ENCODE results near the gene MDFIC. TPM values are rescaled to one million over a fixed set of nuclear protein-coding genes. Genes with fewer than 3 reads are reported as not detected.

Gene MDFIC
- total RNA-seq, 2 experiments from 2014 or later = 53.5 to 55.3 TPM

DNA sequence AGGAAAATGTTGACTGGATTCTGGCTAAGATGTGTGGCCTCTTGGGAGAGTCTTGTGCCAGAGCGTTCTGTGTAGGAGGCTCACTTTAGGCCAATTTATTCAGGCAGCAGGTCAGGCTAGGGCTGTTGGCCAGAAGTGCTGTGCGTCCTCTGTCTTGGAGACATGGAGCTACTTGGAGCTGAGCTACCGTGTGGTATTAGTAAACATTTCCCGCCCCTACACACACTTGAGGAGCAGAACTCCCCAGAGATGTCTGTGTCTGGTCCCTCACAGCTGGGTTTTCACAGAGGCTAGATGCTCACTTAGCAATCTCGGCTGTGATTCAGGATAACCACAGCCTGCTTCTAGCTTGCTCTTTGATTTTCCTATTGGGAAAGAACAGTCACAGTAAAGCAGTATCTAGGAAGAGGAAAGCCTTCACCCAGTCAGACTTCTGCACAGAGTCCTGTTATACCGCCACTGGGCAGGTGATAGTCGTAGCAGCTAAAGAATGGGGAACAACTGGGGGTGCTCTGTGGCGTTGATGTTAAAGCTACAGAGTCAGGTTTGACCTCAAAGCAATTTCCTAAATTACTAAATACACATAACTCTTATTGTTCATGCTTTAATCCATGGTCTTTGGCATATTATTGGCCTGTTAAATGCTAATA is 86.7 kb downstream of the MDFIC start:
- Mint-ChIP-seq H3K4me1 (ENCODE audit: low read depth) (peaks cover 61% of the 10 kb centered on the region), H3K9me3 (no peaks in the 10 kb centered on the region), H3K27ac (peak overlapping the region; percentile 89), H3K4me3 (peak overlapping the region; percentile 54), H3K36me3 (ENCODE audit: low read depth) (peaks cover 37% of the 10 kb centered on the region), H3K27me3 (no peaks in the 10 kb centered on the region)
- TF ChIP-seq, protein P1, sequence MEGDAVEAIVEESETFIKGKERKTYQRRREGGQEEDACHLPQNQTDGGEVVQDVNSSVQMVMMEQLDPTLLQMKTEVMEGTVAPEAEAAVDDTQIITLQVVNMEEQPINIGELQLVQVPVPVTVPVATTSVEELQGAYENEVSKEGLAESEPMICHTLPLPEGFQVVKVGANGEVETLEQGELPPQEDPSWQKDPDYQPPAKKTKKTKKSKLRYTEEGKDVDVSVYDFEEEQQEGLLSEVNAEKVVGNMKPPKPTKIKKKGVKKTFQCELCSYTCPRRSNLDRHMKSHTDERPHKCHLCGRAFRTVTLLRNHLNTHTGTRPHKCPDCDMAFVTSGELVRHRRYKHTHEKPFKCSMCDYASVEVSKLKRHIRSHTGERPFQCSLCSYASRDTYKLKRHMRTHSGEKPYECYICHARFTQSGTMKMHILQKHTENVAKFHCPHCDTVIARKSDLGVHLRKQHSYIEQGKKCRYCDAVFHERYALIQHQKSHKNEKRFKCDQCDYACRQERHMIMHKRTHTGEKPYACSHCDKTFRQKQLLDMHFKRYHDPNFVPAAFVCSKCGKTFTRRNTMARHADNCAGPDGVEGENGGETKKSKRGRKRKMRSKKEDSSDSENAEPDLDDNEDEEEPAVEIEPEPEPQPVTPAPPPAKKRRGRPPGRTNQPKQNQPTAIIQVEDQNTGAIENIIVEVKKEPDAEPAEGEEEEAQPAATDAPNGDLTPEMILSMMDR (IDR thresholded peaks at IDR 0.05) = no peak
- intact Hi-C loops (cut with micrococcal nuclease) = loop anchor here (2.0 kb wide), 1 partner anchor 78 kb away; no protein-coding TSS in a partner anchor
- DNase-seq (peak; percentile 20), ATAC-seq (peak; percentile 57)
- ChIA-PET CTCF (interaction anchor here (0.9 to 2.2 kb wide), 6 partner anchors 10 to 143 kb away, joined by 3 to 11 read pairs (median 5); no protein-coding TSS in a partner anchor), POLR2A (interaction anchor here (0.5 to 0.8 kb wide), 2 partner anchors 21 to 78 kb away, joined by 3 to 4 read pairs; no protein-coding TSS in a partner anchor)

- ChIA-PET POLR2A (interaction anchor here (0.8 kb wide), 1 partner anchor 79 kb away, joined by 4 read pairs; no protein-coding TSS in a partner anchor), CTCF (interaction anchor here (0.8 to 2.2 kb wide), 7 partner anchors 10 to 144 kb away, joined by 3 to 11 read pairs (median 5); no protein-coding TSS in a partner anchor)
- ATAC-seq (peak; percentile 72), DNase-seq (no peak)
- Mint-ChIP-seq H3K27ac (peak overlapping the region; percentile 89), H3K4me1 (ENCODE audit: low read depth) (peaks cover 63% of the 10 kb centered on the region), H3K4me3 (peak overlapping the region; percentile 54), H3K27me3 (no peaks in the 10 kb centered on the region), H3K36me3 (ENCODE audit: low read depth) (peaks cover 40% of the 10 kb centered on the region), H3K9me3 (no peaks in the 10 kb centered on the region)
- TF ChIP-seq, protein P1 (IDR thresholded peaks at IDR 0.05) = no peak
- intact Hi-C loops (cut with micrococcal nuclease) = loop anchor here (2.0 kb wide), 1 partner anchor 78 kb away; no protein-coding TSS in a partner anchor
Observed at GRCh38 chr7:115009139-115009538, 87.2 kb downstream of the MDFIC start.

DNA sequence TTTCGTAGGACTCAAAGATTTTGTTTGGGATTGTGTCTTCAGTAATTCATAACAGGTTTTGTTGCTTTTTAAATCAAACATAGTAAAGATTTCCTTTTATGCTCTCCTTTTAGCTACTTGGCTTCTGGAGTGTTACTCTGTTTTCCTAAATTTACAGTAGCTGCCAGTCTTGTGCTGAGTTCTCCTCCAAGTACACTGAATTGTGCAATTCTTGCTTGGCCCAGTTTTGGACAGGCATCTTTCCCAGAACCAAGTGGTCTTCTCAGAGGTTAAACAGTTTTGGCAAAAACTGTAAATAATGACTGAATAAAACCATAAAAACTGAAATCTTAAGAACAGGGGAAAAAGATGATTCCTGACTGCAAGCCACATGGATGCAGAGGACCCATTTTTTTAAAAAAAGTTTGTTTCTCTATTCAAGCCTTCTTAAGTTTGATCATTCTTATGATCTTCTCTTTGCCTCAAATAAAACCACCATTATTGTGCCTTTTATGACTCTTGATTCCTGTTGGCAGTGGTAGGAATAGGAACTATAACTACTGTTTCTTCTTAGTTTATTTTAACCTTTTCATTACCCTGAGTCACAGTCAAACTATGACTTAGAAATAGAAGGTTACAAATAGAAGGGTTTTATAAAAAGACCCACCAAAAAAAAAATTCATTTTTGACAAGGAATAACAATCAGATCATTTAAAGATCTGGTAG is 88.0 kb downstream of the MDFIC start:
- Mint-ChIP-seq H3K4me1 (ENCODE audit: low read depth) (peaks cover 66% of the 10 kb centered on the region), H3K9me3 (no peaks in the 10 kb centered on the region), H3K27ac (peak overlapping the region; percentile 89), H3K4me3 (peak overlapping the region; percentile 54), H3K36me3 (ENCODE audit: low read depth) (peaks cover 38% of the 10 kb centered on the region), H3K27me3 (no peaks in the 10 kb centered on the region)
- POLR2A ChIA-PET = interaction anchor here (0.8 kb wide), 1 partner anchor 80 kb away, joined by 4 read pairs; no protein-coding TSS in a partner anchor
- CTCF ChIA-PET = interaction anchor here (0.8 to 2.2 kb wide), 5 partner anchors 14 to 145 kb away, joined by 3 to 11 read pairs (median 5); no protein-coding TSS in a partner anchor
- intact Hi-C loops (cut with micrococcal nuclease) = loop anchor here (2.0 kb wide), 1 partner anchor 79 kb away; no protein-coding TSS in a partner anchor
- TF ChIP-seq, protein P1 (IDR thresholded peaks at IDR 0.05) = no peak
- DNase-seq (no peak), ATAC-seq (peak; percentile 47)

GRCh38 chr7:115010441-115010820 is 88.5 kb downstream of the MDFIC start:
- ATAC-seq (no peak), DNase-seq (no peak)
- TF ChIP-seq, protein P1 (IDR thresholded peaks at IDR 0.05) = no peak
- H3K4me3 Mint-ChIP-seq = no peak overlapping the region
- POLR2A ChIA-PET = no interaction called here
- CTCF ChIA-PET = no interaction called here
- H3K4me1 Mint-ChIP-seq (ENCODE audit: low read depth) = peaks cover 61% of the 10 kb centered on the region
- peaks cover 41% of the 10 kb centered on the region for H3K36me3 Mint-ChIP-seq (ENCODE audit: low read depth)
- intact Hi-C loops (cut with micrococcal nuclease) = no loop called here
- H3K27ac Mint-ChIP-seq = no peak overlapping the region
- H3K27me3 Mint-ChIP-seq = no peaks in the 10 kb centered on the region
- H3K9me3 Mint-ChIP-seq = no peaks in the 10 kb centered on the region
